DND-41 (cell line): Measurements from ENCODE around the gene HSPA12A.

Experiments
- ATAC-seq: fragments of 200-7000 bp; cut with Tn5 transposase; 3 replicates; pipeline ENCODE4 v1.9.1; 2021; ENCODE audit warnings: low read depth; ENCODE audit not compliant: insufficient read depth
- DNase-seq: peaks from one replicate; pipeline ENCODE4 v3.0.0-alpha.2; 2020
- H2AFZ ChIP-seq: 2 replicates; pipeline ENCODE4 v1.6.0; 2012; ENCODE audit warnings: low read depth, low read length
- H3K27ac ChIP-seq: 2 replicates; pipeline ENCODE4 v1.5.1; 2012; ENCODE audit warnings: low read length, inconsistent platforms
- H3K27me3 ChIP-seq: fragments of 200-600 bp; sonication (generic); 2 replicates; pipeline ENCODE4 v1.6.0; 2012; ENCODE audit warnings: low read length, mild to moderate bottlenecking, inconsistent platforms; ENCODE audit not compliant: insufficient read depth, poor library complexity
- H3K36me3 ChIP-seq: 2 replicates; pipeline ENCODE4 v1.5.1; 2012; ENCODE audit warnings: low read length, inconsistent platforms; ENCODE audit not compliant: insufficient read depth
- H3K4me1 ChIP-seq: 2 replicates; pipeline ENCODE4 v1.5.1; 2012; ENCODE audit warnings: mild to moderate bottlenecking, low read length; ENCODE audit not compliant: insufficient read depth
- H3K4me2 ChIP-seq: 2 replicates; pipeline ENCODE4 v1.6.0; 2012; ENCODE audit warnings: mild to moderate bottlenecking, moderate library complexity, low read length, inconsistent platforms; ENCODE audit not compliant: insufficient read depth
- H3K4me3 ChIP-seq, 2 experiments: fragments of 200-600 bp in 1 of 2; shearing (Covaris generic) in 1 of 2; 2 replicates each; pipeline ENCODE4 v1.5.1; 2012 to 2016; ENCODE audit warnings: inconsistent platforms in 2 of 2, low read length in 2 of 2, mild to moderate bottlenecking in 2 of 2, low read depth in 1 of 2, moderate library complexity in 1 of 2
- H3K79me2 ChIP-seq: 2 replicates; pipeline ENCODE4 v1.6.0; 2012; ENCODE audit warnings: low read length, inconsistent platforms; ENCODE audit not compliant: insufficient read depth
- H3K9ac ChIP-seq: 2 replicates; pipeline ENCODE4 v1.6.0; 2012; ENCODE audit warnings: low read depth, mild to moderate bottlenecking, inconsistent platforms, low read length, moderate library complexity
- H3K9me3 ChIP-seq: 2 replicates; pipeline ENCODE4 v1.5.1; 2012; ENCODE audit warnings: low read length, moderate library complexity, mild to moderate bottlenecking, inconsistent platforms; ENCODE audit not compliant: insufficient read depth, severe bottlenecking
- H4K20me1 ChIP-seq: 2 replicates; pipeline ENCODE4 v1.6.0; 2012; ENCODE audit warnings: low read length; ENCODE audit not compliant: insufficient read depth
- CTCF ChIP-seq: IDR thresholded peaks from 2 replicates; pipeline ENCODE4 v1.5.1; 2012; ENCODE audit warnings: borderline replicate concordance, low read length, moderate library complexity, mild to moderate bottlenecking; ENCODE audit not compliant: poor library complexity, severe bottlenecking; ENCODE audit errors: extremely low read depth
- EZH2 ChIP-seq: IDR thresholded peaks from 3 replicates; pipeline ENCODE4 v1.6.1; 2012; ENCODE audit warnings: borderline replicate concordance, low read depth, mild to moderate bottlenecking, moderate library complexity, low read length, inconsistent platforms; ENCODE audit not compliant: severe bottlenecking

The HSPA12A gene

GRCh38 chr10:116723428-116724281 lies 18.7 kb downstream of the HSPA12A start:
- H3K27me3 ChIP-seq, result peaks cover 20% of the 10 kb centered on the region
- DNase-seq (peak; percentile 78), ATAC-seq (peak; percentile 98)
- H3K4me3 ChIP-seq, result no peak overlapping the region
- H3K4me2 ChIP-seq, result no peak overlapping the region
- H3K4me1 ChIP-seq, result peaks cover 15% of the 10 kb centered on the region
- H3K9me3 ChIP-seq, result no peaks in the 10 kb centered on the region
- no peak overlapping the region for H2AFZ ChIP-seq
- H3K27ac ChIP-seq, result no peak overlapping the region
- H3K36me3 ChIP-seq, result no peaks in the 10 kb centered on the region
- TF ChIP-seq EZH2 (no peak), CTCF (no peak)
- H4K20me1 ChIP-seq, result peaks cover 21% of the 10 kb centered on the region
- H3K79me2 ChIP-seq, result no peaks in the 10 kb centered on the region
- no peak overlapping the region for H3K9ac ChIP-seq

GRCh38 chr10:116722736-116723427 lies 19.5 kb downstream of the HSPA12A start:
- no peak for ATAC-seq
- H3K4me2 ChIP-seq, result no peak overlapping the region

GRCh38 chr10:116721547-116722392 lies 20.6 kb downstream of the HSPA12A start:
- peaks cover 21% of the 10 kb centered on the region for H4K20me1 ChIP-seq
- H3K27ac ChIP-seq, result no peak overlapping the region
- no peaks in the 10 kb centered on the region for H3K79me2 ChIP-seq
- peaks cover 15% of the 10 kb centered on the region for H3K4me1 ChIP-seq
- H3K27me3 ChIP-seq, result peaks cover 31% of the 10 kb centered on the region
- TF ChIP-seq CTCF (no peak), EZH2 (no peak)
- H3K36me3 ChIP-seq, result no peaks in the 10 kb centered on the region
- H3K9me3 ChIP-seq, result no peaks in the 10 kb centered on the region
- DNase-seq, result no peak
- H3K4me2 ChIP-seq, result no peak overlapping the region
- no peak overlapping the region for H3K9ac ChIP-seq
- ATAC-seq, result no peak
- H3K4me3 ChIP-seq, result no peak overlapping the region
- no peak overlapping the region for H2AFZ ChIP-seq

More at GRCh38 chr10:116722736-116723427, 19.5 kb downstream of the HSPA12A start:
- no peak for DNase-seq
- H3K79me2 ChIP-seq, result no peaks in the 10 kb centered on the region
- H2AFZ ChIP-seq, result no peak overlapping the region
- peaks cover 21% of the 10 kb centered on the region for H4K20me1 ChIP-seq
- H3K9ac ChIP-seq, result no peak overlapping the region
- no peaks in the 10 kb centered on the region for H3K36me3 ChIP-seq
- H3K4me1 ChIP-seq, result peaks cover 15% of the 10 kb centered on the region
- no peak overlapping the region for H3K27ac ChIP-seq
- no peak overlapping the region for H3K4me3 ChIP-seq
- TF ChIP-seq EZH2, result no peak
- no peak for TF ChIP-seq CTCF
- peaks cover 27% of the 10 kb centered on the region for H3K27me3 ChIP-seq
- no peaks in the 10 kb centered on the region for H3K9me3 ChIP-seq
